ENCODE results near the gene GABBR1.

Gene GABBR1

GRCh38 chr6:29524044-29524443 lies 108.9 kb downstream of the GABBR1 start:
- DNase-seq = no peak

- DNase-seq = no peak
Measured at GRCh38 chr6:29522227-29522626, 110.8 kb downstream of the GABBR1 start.

GRCh38 chr6:29521006-29521680 lies 111.8 kb downstream of the GABBR1 start:
- DNase-seq = peak; percentile 4

GRCh38 chr6:29520232-29520631 lies 112.8 kb downstream of the GABBR1 start:
- DNase-seq = no peak

- DNase-seq = no peak
Measured at GRCh38 chr6:29519291-29520010, 113.5 kb downstream of the GABBR1 start.

- DNase-seq = no peak
Measured at GRCh38 chr6:29517728-29518440, 115.1 kb downstream of the GABBR1 start.

GRCh38 chr6:29517245-29517644 lies 115.7 kb downstream of the GABBR1 start:
- no peak for DNase-seq

GRCh38 chr6:29516108-29516507 lies 116.9 kb downstream of the GABBR1 start:
- DNase-seq = no peak

- no peak for DNase-seq
Measured at GRCh38 chr6:29510746-29511300, 122.2 kb downstream of the GABBR1 start.

GRCh38 chr6:29510202-29510601 lies 122.8 kb downstream of the GABBR1 start:
- DNase-seq = peak; percentile 44

All from NCI-H82 (cell line).